Calu3 (cell line): ENCODE results near the gene VHLL. TPM values are rescaled to one million over a fixed set of nuclear protein-coding genes. Genes with fewer than 3 reads are reported as not detected.

Experiments used
- BruUV-seq: library from RNA; stranded (reverse); fragments of 400-500 nt; replicated peaks from 2 replicates; lab custom pipeline; 2021; lab: Mats Ljungman, UMichigan
- CTCF ChIA-PET: fragments of 300-600 bp; sonication (Branson Sonifier 250); formaldehyde crosslinking; loops from one replicate; lab custom pipeline; 2022; ENCODE audit warnings: antibody characterized with exemption; lab: Charles Lee
- DNase-seq: peaks from one replicate; pipeline ENCODE4 v3.0.0; 2022
- H3K27ac Mint-ChIP-seq: one replicate; pipeline ENCODE4 v1.8.0; 2022; ENCODE audit warnings: mixed read lengths; ENCODE audit not compliant: unreplicated experiment
- H3K27me3 Mint-ChIP-seq: one replicate; pipeline ENCODE4 v1.8.0; 2022; ENCODE audit warnings: mixed read lengths; ENCODE audit not compliant: unreplicated experiment
- H3K36me3 Mint-ChIP-seq: one replicate; pipeline ENCODE4 v1.8.0; 2022; ENCODE audit warnings: mild to moderate bottlenecking, moderate library complexity, mixed read lengths; ENCODE audit not compliant: insufficient read depth, unreplicated experiment
- H3K4me1 Mint-ChIP-seq: one replicate; pipeline ENCODE4 v1.8.0; 2022; ENCODE audit warnings: mild to moderate bottlenecking, low read depth, mixed read lengths; ENCODE audit not compliant: unreplicated experiment
- H3K4me3 Mint-ChIP-seq: one replicate; pipeline ENCODE4 v1.8.0; 2022; ENCODE audit warnings: mild to moderate bottlenecking, low read depth, moderate library complexity, mixed read lengths; ENCODE audit not compliant: unreplicated experiment
- H3K9me3 Mint-ChIP-seq: one replicate; pipeline ENCODE4 v1.8.0; 2022; ENCODE audit warnings: low read depth, mixed read lengths; ENCODE audit not compliant: unreplicated experiment
- intact Hi-C: fragments of 100-400 bp; cut with micrococcal nuclease; formaldehyde crosslinking; loops from one replicate; pipeline ENCODE4 v1.10.0; 2022; ENCODE audit not compliant: unreplicated experiment
- total RNA-seq: library from RNA; stranded (reverse); gene quantifications from 2 replicates; pipeline ENCODE4 v1.2.3, GENCODE V29; 2022
- TF ChIP-seq, protein P1 (sequence below): fragments of 200-600 bp; IDR thresholded peaks from one replicate; pipeline ENCODE4 v1.8.0; 2022; ENCODE audit warnings: antibody characterized with exemption; ENCODE audit not compliant: unreplicated experiment

The VHLL gene
- total RNA-seq, 1 experiment from 2014 or later: 1.5 TPM

DNA sequence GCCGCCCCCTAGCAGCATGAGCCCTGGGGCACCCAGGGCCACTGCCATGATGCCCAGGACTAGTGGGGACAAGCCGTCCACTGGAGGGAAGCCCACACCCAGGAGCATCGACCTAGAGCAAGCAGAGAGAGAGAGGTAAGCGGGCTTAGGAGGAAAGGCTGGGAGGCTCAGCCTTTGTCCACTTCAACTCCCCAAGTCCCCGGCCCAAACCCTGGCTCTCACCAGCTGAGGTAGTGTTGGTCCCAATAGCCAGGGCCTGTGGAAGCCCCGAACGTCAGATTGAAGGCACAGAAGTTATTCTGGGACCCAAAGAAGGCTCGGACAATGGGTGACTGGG, 6.0 kb downstream of the VHLL start:
- CTCF ChIA-PET: no interaction called here
- H3K27ac Mint-ChIP-seq: no peak overlapping the region
- TF ChIP-seq, protein P1, sequence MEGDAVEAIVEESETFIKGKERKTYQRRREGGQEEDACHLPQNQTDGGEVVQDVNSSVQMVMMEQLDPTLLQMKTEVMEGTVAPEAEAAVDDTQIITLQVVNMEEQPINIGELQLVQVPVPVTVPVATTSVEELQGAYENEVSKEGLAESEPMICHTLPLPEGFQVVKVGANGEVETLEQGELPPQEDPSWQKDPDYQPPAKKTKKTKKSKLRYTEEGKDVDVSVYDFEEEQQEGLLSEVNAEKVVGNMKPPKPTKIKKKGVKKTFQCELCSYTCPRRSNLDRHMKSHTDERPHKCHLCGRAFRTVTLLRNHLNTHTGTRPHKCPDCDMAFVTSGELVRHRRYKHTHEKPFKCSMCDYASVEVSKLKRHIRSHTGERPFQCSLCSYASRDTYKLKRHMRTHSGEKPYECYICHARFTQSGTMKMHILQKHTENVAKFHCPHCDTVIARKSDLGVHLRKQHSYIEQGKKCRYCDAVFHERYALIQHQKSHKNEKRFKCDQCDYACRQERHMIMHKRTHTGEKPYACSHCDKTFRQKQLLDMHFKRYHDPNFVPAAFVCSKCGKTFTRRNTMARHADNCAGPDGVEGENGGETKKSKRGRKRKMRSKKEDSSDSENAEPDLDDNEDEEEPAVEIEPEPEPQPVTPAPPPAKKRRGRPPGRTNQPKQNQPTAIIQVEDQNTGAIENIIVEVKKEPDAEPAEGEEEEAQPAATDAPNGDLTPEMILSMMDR: no peak
- intact Hi-C loops: no loop called here
- peaks cover 31% of the 10 kb centered on the region for H3K36me3 Mint-ChIP-seq
- H3K9me3 Mint-ChIP-seq: no peaks in the 10 kb centered on the region
- no peaks in the 10 kb centered on the region for H3K27me3 Mint-ChIP-seq
- no TSS peak for BruUV-seq
- H3K4me3 Mint-ChIP-seq: no peak overlapping the region
- H3K4me1 Mint-ChIP-seq: peaks cover 35% of the 10 kb centered on the region
- no peak for DNase-seq

DNA sequence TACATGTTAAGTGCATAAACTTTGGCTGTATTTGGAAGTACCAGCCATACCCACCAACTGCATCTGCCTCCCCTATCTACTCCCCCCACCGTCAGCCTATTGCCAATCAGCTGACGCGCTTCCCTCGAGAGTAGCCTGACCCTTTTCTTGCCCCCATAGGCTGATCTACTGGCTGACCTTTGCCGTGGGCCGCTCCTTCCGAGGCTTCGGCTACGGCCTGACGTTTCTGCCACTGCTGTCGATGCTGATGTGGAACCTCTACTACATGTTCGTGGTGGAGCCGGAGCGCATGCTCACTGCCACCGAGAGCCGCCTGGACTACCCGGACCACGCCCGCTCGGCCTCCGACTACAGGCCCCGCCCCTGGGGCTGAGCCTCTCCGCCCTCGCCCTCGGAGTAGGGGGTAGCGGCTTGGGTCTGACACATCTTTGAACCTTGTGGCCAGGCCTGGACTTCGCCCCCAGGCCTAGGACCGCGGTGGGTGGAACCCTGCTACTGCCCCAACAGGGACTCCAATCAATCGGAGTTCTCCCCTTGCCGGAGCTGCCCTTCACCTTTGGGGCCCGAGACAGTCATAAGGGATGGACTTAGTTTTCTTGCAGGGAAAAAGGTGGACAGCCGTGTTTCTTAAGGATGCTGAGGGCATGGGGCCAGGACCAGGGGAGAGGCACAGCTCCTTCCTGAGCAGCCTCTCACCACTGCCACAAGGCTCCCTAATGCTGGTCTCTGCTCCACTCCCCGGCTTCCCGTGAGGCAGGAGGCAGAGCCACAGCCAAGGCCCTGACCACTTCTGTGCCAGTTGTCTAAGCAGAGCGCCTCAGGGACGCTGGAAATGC, 7.7 kb downstream of the VHLL start:
- CTCF ChIA-PET: interaction anchor here (0.5 to 1.0 kb wide), 4 partner anchors 9 to 283 kb away, joined by 3 to 6 read pairs (median 3); partner anchors contain the start of gene SMG5
- no peaks in the 10 kb centered on the region for H3K27me3 Mint-ChIP-seq
- intact Hi-C loops: no loop called here
- H3K4me3 Mint-ChIP-seq: peak overlapping the region; percentile 76
- peaks cover 31% of the 10 kb centered on the region for H3K36me3 Mint-ChIP-seq
- H3K27ac Mint-ChIP-seq: peak overlapping the region; percentile 68
- H3K4me1 Mint-ChIP-seq: peaks cover 35% of the 10 kb centered on the region
- peak; percentile 92 for DNase-seq
- BruUV-seq: no TSS peak
- H3K9me3 Mint-ChIP-seq: no peaks in the 10 kb centered on the region
- TF ChIP-seq, protein P1: no peak

DNA sequence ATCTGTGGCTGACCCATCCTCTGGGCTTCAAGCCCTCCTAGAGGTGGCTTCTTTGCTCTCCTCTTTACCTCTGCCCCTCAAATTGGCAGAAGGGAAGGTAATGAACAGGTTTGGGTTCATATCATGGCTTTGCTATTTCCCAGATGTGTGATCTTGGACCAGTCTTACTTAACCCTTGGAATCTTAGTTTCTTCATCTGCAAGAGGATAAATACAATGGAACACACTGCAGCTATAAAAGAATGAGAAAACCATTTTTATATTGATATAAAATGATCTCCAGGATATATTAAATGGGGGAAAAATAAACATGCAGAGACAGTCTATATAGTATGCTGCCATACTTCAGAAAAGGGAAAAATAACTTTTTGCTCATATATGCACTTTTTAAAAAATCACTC, 9.2 kb downstream of the VHLL start:
- peaks cover 31% of the 10 kb centered on the region for H3K4me1 Mint-ChIP-seq
- CTCF ChIA-PET: no interaction called here
- intact Hi-C loops: no loop called here
- no TSS peak for BruUV-seq
- no peak overlapping the region for H3K4me3 Mint-ChIP-seq
- no peak overlapping the region for H3K27ac Mint-ChIP-seq
- DNase-seq: no peak
- TF ChIP-seq, protein P1: no peak
- H3K9me3 Mint-ChIP-seq: no peaks in the 10 kb centered on the region
- H3K36me3 Mint-ChIP-seq: peaks cover 18% of the 10 kb centered on the region
- H3K27me3 Mint-ChIP-seq: no peaks in the 10 kb centered on the region

DNA sequence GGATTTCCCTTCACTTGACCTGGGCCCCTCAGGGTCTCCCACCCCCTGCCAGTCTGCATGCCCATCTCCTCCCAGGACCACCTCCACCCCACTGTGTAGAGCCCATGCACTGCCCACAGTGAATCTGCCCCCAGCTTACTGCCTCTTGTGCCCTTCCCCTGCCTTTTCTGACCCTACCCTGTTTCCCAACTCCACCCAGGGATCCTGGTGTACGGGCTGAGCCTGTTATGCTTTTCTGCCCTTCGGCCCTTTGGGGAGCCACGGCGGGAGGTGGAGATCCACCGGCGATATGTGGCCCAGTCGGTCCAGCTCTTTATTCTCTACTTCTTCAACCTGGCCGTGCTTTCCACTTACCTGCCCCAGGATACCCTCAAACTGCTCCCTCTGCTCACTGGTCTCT, 13.0 kb downstream of the VHLL start:
- BruUV-seq: no TSS peak
- no peak for DNase-seq
- H3K27ac Mint-ChIP-seq: no peak overlapping the region
- H3K27me3 Mint-ChIP-seq: no peaks in the 10 kb centered on the region
- TF ChIP-seq, protein P1: no peak
- no peak overlapping the region for H3K4me3 Mint-ChIP-seq
- no peaks in the 10 kb centered on the region for H3K9me3 Mint-ChIP-seq
- CTCF ChIA-PET: no interaction called here
- peaks cover 21% of the 10 kb centered on the region for H3K4me1 Mint-ChIP-seq
- intact Hi-C loops: no loop called here
- peaks cover 45% of the 10 kb centered on the region for H3K36me3 Mint-ChIP-seq
